Glutamatergic neuron (in vitro differentiated cells): ENCODE data around the gene PDC. TPM values are rescaled to one million over a fixed set of nuclear protein-coding genes. Genes with fewer than 3 reads are reported as not detected.

Source experiments
- DNase-seq: peaks from one replicate; pipeline ENCODE4 v3.0.0; 2022
- H3K27ac Mint-ChIP-seq: one replicate; pipeline ENCODE4 v1.8.0; 2020; ENCODE audit warnings: mild to moderate bottlenecking, mixed read lengths, inconsistent platforms; ENCODE audit not compliant: unreplicated experiment
- H3K27me3 Mint-ChIP-seq: one replicate; pipeline ENCODE4 v1.8.0; 2020; ENCODE audit warnings: mild to moderate bottlenecking, moderate library complexity, mixed read lengths, inconsistent platforms; ENCODE audit not compliant: unreplicated experiment
- H3K36me3 Mint-ChIP-seq: one replicate; pipeline ENCODE4 v1.8.0; 2020; ENCODE audit warnings: mild to moderate bottlenecking, mixed read lengths, inconsistent platforms; ENCODE audit not compliant: unreplicated experiment
- H3K4me1 Mint-ChIP-seq: one replicate; pipeline ENCODE4 v1.8.0; 2020; ENCODE audit warnings: mild to moderate bottlenecking, low read depth, mixed read lengths, inconsistent platforms; ENCODE audit not compliant: unreplicated experiment
- H3K4me3 Mint-ChIP-seq: one replicate; pipeline ENCODE4 v1.8.0; 2020; ENCODE audit warnings: mild to moderate bottlenecking, mixed read lengths, inconsistent platforms; ENCODE audit not compliant: unreplicated experiment
- H3K9me3 Mint-ChIP-seq: one replicate; pipeline ENCODE4 v1.8.0; 2020; ENCODE audit warnings: mild to moderate bottlenecking, moderate library complexity, mixed read lengths, inconsistent platforms; ENCODE audit not compliant: unreplicated experiment
- CTCF ChIP-seq: fragments of 200-600 bp; sonication (generic); IDR thresholded peaks from one replicate; pipeline ENCODE4 v1.5.0; 2021; ENCODE audit not compliant: partially characterized antibody, unreplicated experiment
- long read RNA-seq: library from polyadenylated mRNA; unstranded; transcript quantifications from one replicate; pipeline ENCODE4 v2.0.0, GENCODE V29; 2020; ENCODE audit not compliant: unreplicated experiment
- total RNA-seq: library from RNA; stranded (reverse); fragmentation: NEBNext Ultra II Directional; extraction: Animal tissue kit (Norgen Biotek cat#: 25700); gene quantifications from one replicate; pipeline ENCODE4 v1.2.1, GENCODE V29; 2021; ENCODE audit not compliant: unreplicated experiment

Gene PDC
- total RNA-seq, result not detected
- long read RNA-seq, result 0 reads

GRCh38 chr1:186461014-186461413 lies at the start of gene PDC:
Gene PDC, minus strand, starts transcription at chr1:186461114. Its CDS starts 11,655 bp downstream, at chr1:186449459.
- no peaks in the 10 kb centered on the region for H3K9me3 Mint-ChIP-seq
- H3K36me3 Mint-ChIP-seq, result no peaks in the 10 kb centered on the region
- no peaks in the 10 kb centered on the region for H3K27me3 Mint-ChIP-seq
- no peak for TF ChIP-seq CTCF
- DNase-seq, result no peak
- H3K4me1 Mint-ChIP-seq, result no peaks in the 10 kb centered on the region
- H3K27ac Mint-ChIP-seq, result no peak within 1 kb of the TSS
- H3K4me3 Mint-ChIP-seq, result no peak within 1 kb of the TSS

GRCh38 chr1:186503190-186503589 lies 42.3 kb upstream of the PDC start:
- Mint-ChIP-seq H3K9me3 (peaks cover 2% of the 10 kb centered on the region), H3K27me3 (no peaks in the 10 kb centered on the region), H3K4me3 (no peak overlapping the region), H3K27ac (no peak overlapping the region), H3K36me3 (no peaks in the 10 kb centered on the region), H3K4me1 (no peaks in the 10 kb centered on the region)
- TF ChIP-seq CTCF, result no peak
- DNase-seq, result no peak

GRCh38 chr1:186502087-186502486 lies 41.2 kb upstream of the PDC start:
- TF ChIP-seq CTCF, result no peak
- Mint-ChIP-seq H3K27me3 (no peaks in the 10 kb centered on the region), H3K36me3 (no peaks in the 10 kb centered on the region), H3K27ac (no peak overlapping the region), H3K4me1 (no peaks in the 10 kb centered on the region), H3K9me3 (peaks cover 2% of the 10 kb centered on the region), H3K4me3 (no peak overlapping the region)
- no peak for DNase-seq

- Mint-ChIP-seq H3K36me3 (no peaks in the 10 kb centered on the region), H3K27ac (no peak overlapping the region), H3K4me1 (no peaks in the 10 kb centered on the region), H3K9me3 (no peaks in the 10 kb centered on the region), H3K4me3 (no peak overlapping the region), H3K27me3 (no peaks in the 10 kb centered on the region)
- no peak for DNase-seq
- no peak for TF ChIP-seq CTCF
Observed at GRCh38 chr1:186500804-186501203, 39.9 kb upstream of the PDC start.

- Mint-ChIP-seq H3K27me3 (no peaks in the 10 kb centered on the region), H3K4me3 (no peak overlapping the region), H3K27ac (no peak overlapping the region), H3K36me3 (no peaks in the 10 kb centered on the region), H3K9me3 (no peaks in the 10 kb centered on the region), H3K4me1 (no peaks in the 10 kb centered on the region)
- TF ChIP-seq CTCF, result no peak
- DNase-seq, result no peak
Observed at GRCh38 chr1:186499571-186499970, 38.7 kb upstream of the PDC start.
